Measurements from ENCODE around the gene FARP2.

Gene FARP2

DNA sequence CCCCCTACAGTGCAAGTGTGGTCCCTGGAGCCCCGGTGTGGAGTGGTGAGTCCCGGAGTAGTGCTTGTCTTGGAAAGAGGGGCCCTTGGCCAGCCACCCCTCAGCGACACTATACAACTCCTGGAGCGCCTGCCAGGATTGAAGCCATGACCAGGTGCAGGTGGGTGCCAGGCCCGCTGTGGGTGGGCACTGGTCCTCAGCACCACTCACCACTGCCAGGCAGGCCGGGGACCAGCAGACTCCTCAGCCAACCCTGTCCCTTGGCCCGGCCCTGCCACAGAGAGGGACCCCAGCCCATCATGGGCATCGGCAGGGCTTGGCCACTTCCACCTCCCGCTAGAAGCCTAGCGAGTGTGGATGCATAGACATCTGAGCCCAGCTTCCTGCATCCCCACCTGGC lies 110.1 kb downstream of the FARP2 start (continued):
- no peak for TF ChIP-seq ZNF266 (tag by site-specific recombination; IDR thresholded peaks at IDR 0.05; ENCODE audit: low read depth)
- no peak for TF ChIP-seq KLF7 (tag by site-specific recombination; IDR thresholded peaks at IDR 0.05; ENCODE audit: borderline replicate concordance)
- TF ChIP-seq ZNF302 (tag by site-specific recombination; IDR thresholded peaks at IDR 0.05; ENCODE audit: low read depth) = no peak
- TF ChIP-seq, protein P1, sequence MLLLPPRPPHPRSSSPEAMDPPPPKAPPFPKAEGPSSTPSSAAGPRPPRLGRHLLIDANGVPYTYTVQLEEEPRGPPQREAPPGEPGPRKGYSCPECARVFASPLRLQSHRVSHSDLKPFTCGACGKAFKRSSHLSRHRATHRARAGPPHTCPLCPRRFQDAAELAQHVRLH (tag by site-specific recombination; IDR thresholded peaks at IDR 0.05) = no peak
- TF ChIP-seq, protein P2, sequence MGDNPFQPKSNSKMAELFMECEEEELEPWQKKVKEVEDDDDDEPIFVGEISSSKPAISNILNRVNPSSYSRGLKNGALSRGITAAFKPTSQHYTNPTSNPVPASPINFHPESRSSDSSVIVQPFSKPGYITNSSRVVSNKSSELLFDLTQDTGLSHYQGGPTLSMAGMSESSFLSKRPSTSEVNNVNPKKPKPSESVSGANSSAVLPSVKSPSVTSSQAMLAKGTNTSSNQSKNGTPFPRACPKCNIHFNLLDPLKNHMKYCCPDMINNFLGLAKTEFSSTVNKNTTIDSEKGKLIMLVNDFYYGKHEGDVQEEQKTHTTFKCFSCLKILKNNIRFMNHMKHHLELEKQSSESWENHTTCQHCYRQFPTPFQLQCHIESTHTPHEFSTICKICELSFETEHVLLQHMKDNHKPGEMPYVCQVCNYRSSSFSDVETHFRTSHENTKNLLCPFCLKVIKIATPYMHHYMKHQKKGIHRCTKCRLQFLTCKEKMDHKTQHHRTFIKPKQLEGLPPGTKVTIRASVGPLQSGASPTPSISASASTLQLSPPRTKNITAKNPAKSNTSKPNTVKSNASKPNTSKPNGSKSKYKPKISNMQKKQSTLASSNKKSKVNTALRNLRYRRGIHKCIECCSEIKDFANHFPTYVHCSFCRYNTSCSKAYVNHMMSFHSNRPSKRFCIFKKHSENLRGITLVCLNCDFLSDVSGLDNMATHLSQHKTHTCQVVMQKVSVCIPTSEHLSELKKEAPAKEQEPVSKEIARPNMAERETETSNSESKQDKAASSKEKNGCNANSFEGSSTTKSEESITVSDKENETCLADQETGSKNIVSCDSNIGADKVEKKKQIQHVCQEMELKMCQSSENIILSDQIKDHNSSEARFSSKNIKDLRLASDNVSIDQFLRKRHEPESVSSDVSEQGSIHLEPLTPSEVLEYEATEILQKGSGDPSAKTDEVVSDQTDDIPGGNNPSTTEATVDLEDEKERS (tag by site-specific recombination; IDR thresholded peaks at IDR 0.05) = no peak
- TF ChIP-seq ZSCAN16 (tag by site-specific recombination; IDR thresholded peaks at IDR 0.05) = no peak
- TF ChIP-seq, protein P3, sequence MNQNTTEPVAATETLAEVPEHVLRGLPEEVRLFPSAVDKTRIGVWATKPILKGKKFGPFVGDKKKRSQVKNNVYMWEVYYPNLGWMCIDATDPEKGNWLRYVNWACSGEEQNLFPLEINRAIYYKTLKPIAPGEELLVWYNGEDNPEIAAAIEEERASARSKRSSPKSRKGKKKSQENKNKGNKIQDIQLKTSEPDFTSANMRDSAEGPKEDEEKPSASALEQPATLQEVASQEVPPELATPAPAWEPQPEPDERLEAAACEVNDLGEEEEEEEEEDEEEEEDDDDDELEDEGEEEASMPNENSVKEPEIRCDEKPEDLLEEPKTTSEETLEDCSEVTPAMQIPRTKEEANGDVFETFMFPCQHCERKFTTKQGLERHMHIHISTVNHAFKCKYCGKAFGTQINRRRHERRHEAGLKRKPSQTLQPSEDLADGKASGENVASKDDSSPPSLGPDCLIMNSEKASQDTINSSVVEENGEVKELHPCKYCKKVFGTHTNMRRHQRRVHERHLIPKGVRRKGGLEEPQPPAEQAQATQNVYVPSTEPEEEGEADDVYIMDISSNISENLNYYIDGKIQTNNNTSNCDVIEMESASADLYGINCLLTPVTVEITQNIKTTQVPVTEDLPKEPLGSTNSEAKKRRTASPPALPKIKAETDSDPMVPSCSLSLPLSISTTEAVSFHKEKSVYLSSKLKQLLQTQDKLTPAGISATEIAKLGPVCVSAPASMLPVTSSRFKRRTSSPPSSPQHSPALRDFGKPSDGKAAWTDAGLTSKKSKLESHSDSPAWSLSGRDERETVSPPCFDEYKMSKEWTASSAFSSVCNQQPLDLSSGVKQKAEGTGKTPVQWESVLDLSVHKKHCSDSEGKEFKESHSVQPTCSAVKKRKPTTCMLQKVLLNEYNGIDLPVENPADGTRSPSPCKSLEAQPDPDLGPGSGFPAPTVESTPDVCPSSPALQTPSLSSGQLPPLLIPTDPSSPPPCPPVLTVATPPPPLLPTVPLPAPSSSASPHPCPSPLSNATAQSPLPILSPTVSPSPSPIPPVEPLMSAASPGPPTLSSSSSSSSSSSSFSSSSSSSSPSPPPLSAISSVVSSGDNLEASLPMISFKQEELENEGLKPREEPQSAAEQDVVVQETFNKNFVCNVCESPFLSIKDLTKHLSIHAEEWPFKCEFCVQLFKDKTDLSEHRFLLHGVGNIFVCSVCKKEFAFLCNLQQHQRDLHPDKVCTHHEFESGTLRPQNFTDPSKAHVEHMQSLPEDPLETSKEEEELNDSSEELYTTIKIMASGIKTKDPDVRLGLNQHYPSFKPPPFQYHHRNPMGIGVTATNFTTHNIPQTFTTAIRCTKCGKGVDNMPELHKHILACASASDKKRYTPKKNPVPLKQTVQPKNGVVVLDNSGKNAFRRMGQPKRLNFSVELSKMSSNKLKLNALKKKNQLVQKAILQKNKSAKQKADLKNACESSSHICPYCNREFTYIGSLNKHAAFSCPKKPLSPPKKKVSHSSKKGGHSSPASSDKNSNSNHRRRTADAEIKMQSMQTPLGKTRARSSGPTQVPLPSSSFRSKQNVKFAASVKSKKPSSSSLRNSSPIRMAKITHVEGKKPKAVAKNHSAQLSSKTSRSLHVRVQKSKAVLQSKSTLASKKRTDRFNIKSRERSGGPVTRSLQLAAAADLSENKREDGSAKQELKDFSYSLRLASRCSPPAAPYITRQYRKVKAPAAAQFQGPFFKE (tag by site-specific recombination; IDR thresholded peaks at IDR 0.05; ENCODE audit: borderline replicate concordance) = no peak
- no peak for TF ChIP-seq ZNF292 (tag by site-specific recombination; IDR thresholded peaks at IDR 0.05; ENCODE audit: borderline replicate concordance, low read depth)

DNA sequence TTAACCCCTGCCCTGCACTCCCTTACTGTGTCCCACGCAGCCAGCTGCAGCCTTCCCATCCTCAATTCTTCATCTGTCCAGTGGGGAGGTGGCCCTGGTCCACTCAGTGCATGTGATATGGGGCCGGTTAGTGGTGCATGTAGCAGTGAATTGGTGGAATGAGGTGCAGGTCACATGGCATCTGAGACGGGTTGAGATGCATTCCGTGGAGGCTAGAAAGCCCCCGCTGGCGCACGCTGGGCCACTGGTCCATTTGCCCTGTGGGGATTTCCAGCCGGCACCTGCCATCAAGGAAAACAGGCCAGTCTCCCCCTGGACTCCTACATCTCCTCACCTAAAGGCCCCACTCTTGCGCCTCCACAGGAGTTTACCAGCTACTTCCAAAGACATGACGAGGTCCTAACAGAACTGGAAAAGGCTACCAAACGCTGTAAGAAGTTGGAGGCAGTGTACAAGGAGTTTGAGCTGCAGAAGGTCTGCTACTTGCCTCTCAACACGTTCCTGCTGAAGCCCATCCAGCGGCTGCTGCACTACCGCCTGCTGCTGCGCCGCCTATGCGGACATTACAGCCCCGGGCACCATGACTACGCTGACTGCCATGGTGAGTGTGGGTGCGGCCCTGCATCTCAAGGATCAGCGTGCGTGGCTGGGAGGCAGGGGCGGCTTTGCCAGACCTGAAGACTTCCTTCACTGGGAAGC lies 111.8 kb downstream of the FARP2 start:
- POLR2A ChIA-PET = no interaction called here
- no peaks in the 10 kb centered on the region for H3K9me3 ChIP-seq (ENCODE audit: control insufficient read depth, insufficient read depth, low read depth, low read length)
- H3K4me1 ChIP-seq (ENCODE audit: control insufficient read depth, insufficient read depth, low read length) = no peaks in the 10 kb centered on the region
- peaks cover 0 to 25% of the 10 kb centered on the region in 2 experiments; a peak in 1 of 3 replicates for H3K36me3 ChIP-seq (ENCODE audit: control insufficient read depth in 2 of 2, insufficient read depth in 1 of 2, low read length in 2 of 2)
- CTCF ChIA-PET = interaction anchor here (0.6 kb wide), 1 partner anchor 410 kb away, joined by 4 read pairs; no protein-coding TSS in a partner anchor
- H3K27ac ChIP-seq (ENCODE audit: extremely low read depth, low read depth, low read length) = no peak overlapping the region
- H3K4me3 ChIP-seq (ENCODE audit: low read depth, low read length) = no peak overlapping the region
- no peak for TF ChIP-seq ZNF658 (tag by site-specific recombination; IDR thresholded peaks at IDR 0.05)
- TF ChIP-seq, protein P4, sequence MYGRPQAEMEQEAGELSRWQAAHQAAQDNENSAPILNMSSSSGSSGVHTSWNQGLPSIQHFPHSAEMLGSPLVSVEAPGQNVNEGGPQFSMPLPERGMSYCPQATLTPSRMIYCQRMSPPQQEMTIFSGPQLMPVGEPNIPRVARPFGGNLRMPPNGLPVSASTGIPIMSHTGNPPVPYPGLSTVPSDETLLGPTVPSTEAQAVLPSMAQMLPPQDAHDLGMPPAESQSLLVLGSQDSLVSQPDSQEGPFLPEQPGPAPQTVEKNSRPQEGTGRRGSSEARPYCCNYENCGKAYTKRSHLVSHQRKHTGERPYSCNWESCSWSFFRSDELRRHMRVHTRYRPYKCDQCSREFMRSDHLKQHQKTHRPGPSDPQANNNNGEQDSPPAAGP (tag by site-specific recombination; IDR thresholded peaks at IDR 0.05) = no peak
- TF ChIP-seq ZNF157 (tag by site-specific recombination; IDR thresholded peaks at IDR 0.05) = no peak
- TF ChIP-seq, protein P5, sequence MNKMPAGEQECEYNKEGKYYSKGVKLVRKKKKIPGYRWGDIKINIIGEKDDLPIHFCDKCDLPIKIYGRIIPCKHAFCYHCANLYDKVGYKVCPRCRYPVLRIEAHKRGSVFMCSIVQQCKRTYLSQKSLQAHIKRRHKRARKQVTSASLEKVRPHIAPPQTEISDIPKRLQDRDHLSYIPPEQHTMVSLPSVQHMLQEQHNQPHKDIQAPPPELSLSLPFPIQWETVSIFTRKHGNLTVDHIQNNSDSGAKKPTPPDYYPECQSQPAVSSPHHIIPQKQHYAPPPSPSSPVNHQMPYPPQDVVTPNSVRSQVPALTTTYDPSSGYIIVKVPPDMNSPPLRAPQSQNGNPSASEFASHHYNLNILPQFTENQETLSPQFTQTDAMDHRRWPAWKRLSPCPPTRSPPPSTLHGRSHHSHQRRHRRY (tag by site-specific recombination; IDR thresholded peaks at IDR 0.05) = no peak
- TF ChIP-seq ZNF175 (tag by site-specific recombination; IDR thresholded peaks at IDR 0.05) = no peak
- TF ChIP-seq SALL2 (tag by site-specific recombination; IDR thresholded peaks at IDR 0.05; ENCODE audit: borderline replicate concordance) = no peak
- no peak for TF ChIP-seq HOXD13 (CRISPR knock-in tag; IDR thresholded peaks at IDR 0.05; ENCODE audit: borderline replicate concordance)
- TF ChIP-seq, protein P6, sequence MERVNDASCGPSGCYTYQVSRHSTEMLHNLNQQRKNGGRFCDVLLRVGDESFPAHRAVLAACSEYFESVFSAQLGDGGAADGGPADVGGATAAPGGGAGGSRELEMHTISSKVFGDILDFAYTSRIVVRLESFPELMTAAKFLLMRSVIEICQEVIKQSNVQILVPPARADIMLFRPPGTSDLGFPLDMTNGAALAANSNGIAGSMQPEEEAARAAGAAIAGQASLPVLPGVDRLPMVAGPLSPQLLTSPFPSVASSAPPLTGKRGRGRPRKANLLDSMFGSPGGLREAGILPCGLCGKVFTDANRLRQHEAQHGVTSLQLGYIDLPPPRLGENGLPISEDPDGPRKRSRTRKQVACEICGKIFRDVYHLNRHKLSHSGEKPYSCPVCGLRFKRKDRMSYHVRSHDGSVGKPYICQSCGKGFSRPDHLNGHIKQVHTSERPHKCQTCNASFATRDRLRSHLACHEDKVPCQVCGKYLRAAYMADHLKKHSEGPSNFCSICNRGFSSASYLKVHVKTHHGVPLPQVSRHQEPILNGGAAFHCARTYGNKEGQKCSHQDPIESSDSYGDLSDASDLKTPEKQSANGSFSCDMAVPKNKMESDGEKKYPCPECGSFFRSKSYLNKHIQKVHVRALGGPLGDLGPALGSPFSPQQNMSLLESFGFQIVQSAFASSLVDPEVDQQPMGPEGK (tag by site-specific recombination; IDR thresholded peaks at IDR 0.05) = no peak
- no peak for TF ChIP-seq ZNF404 (tag by site-specific recombination; IDR thresholded peaks at IDR 0.05)
- TF ChIP-seq ZNF843 (tag by site-specific recombination; IDR thresholded peaks at IDR 0.05) = no peak
- TF ChIP-seq GLI4 (tag by site-specific recombination; IDR thresholded peaks at IDR 0.05) = no peak

Measured in HEK293 (cell line).